MCF 10A (cell line): Measurements from ENCODE around the gene NRIP1. TPM values are rescaled to one million over a fixed set of nuclear protein-coding genes. Genes with fewer than 3 reads are reported as not detected.

Source experiments
- BruUV-seq: library from RNA; stranded (reverse); fragments of 400-500 nt; replicated peaks from 2 replicates; lab custom pipeline; 2021; lab: Mats Ljungman, UMichigan
- CTCF ChIA-PET: fragments of 300-600 bp; sonication (Branson Sonifier 250); formaldehyde crosslinking; extraction: SDS; loops from one replicate; lab custom pipeline; 2021; ENCODE audit warnings: antibody characterized with exemption, inconsistent platforms; lab: Yijun Ruan, JAX
- POLR2A ChIA-PET: fragments of 300-600, 350-650 bp; sonication (Branson Sonifier 250); formaldehyde crosslinking; extraction: SDS; loops from one replicate; lab custom pipeline; 2020; ENCODE audit warnings: antibody characterized with exemption, inconsistent platforms; lab: Yijun Ruan, JAX
- DNase-seq: peaks from one replicate; pipeline ENCODE4 v3.0.0-alpha.2; 2018; ENCODE audit not compliant: unreplicated experiment
- H3K27ac Mint-ChIP-seq: one replicate; pipeline ENCODE4 v1.8.0; 2022; ENCODE audit warnings: mild to moderate bottlenecking, low read depth, mixed read lengths; ENCODE audit not compliant: unreplicated experiment
- H3K27me3 Mint-ChIP-seq: one replicate; pipeline ENCODE4 v1.8.0; 2022; ENCODE audit warnings: mixed read lengths; ENCODE audit not compliant: insufficient read depth, unreplicated experiment
- H3K36me3 Mint-ChIP-seq: one replicate; pipeline ENCODE4 v1.8.0; 2022; ENCODE audit warnings: mild to moderate bottlenecking, moderate library complexity, mixed read lengths; ENCODE audit not compliant: insufficient read depth, unreplicated experiment
- H3K4me1 Mint-ChIP-seq: one replicate; pipeline ENCODE4 v1.8.0; 2022; ENCODE audit warnings: mixed read lengths; ENCODE audit not compliant: insufficient read depth, unreplicated experiment
- H3K4me3 Mint-ChIP-seq: one replicate; pipeline ENCODE4 v1.8.0; 2022; ENCODE audit warnings: mild to moderate bottlenecking, moderate library complexity, mixed read lengths; ENCODE audit not compliant: unreplicated experiment
- H3K9me3 Mint-ChIP-seq: one replicate; pipeline ENCODE4 v1.8.0; 2022; ENCODE audit warnings: mixed read lengths; ENCODE audit not compliant: unreplicated experiment
- intact Hi-C: fragments of 100-400 bp; cut with micrococcal nuclease; formaldehyde crosslinking; loops from 2 replicates; pipeline ENCODE4 v1.14.1; 2022
- total RNA-seq: library from RNA; stranded (reverse); gene quantifications from 2 replicates; pipeline ENCODE4 v1.2.3, GENCODE V29; 2022
- TF ChIP-seq, protein P1 (sequence below): fragments of 200-600 bp; IDR thresholded peaks from one replicate; pipeline ENCODE4 v1.8.0; 2022; ENCODE audit warnings: antibody characterized with exemption, mild to moderate bottlenecking; ENCODE audit not compliant: unreplicated experiment

Gene NRIP1
- total RNA-seq, 1 experiment from 2014 or later = 31.4 TPM

DNA sequence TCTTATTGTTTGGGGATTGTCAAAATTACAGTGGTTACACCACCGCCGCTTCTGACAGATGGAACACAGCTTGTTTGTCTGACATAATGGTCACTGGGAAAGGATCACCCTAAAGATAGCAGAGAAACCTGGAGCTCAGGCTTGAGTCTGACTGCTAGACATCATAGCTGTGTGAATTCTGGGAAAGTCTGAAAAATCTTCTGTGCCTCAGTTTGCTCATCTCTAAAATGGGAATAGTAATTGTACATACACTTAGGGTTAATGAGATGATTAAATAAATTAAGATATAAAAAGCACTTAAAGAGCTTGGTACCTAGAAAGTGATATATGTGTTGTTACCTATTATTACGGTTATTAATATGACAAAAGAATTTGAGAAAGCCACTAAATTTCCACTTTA, 39.7 kb upstream of the NRIP1 start:
- Mint-ChIP-seq H3K4me1 (no peaks in the 10 kb centered on the region), H3K9me3 (no peaks in the 10 kb centered on the region), H3K36me3 (no peaks in the 10 kb centered on the region), H3K4me3 (no peak overlapping the region), H3K27me3 (no peaks in the 10 kb centered on the region), H3K27ac (no peak overlapping the region)
- CTCF ChIA-PET = interaction anchor here (0.7 kb wide), 1 partner anchor 9 kb away, joined by 4 read pairs; no protein-coding TSS in a partner anchor
- TF ChIP-seq, protein P1, sequence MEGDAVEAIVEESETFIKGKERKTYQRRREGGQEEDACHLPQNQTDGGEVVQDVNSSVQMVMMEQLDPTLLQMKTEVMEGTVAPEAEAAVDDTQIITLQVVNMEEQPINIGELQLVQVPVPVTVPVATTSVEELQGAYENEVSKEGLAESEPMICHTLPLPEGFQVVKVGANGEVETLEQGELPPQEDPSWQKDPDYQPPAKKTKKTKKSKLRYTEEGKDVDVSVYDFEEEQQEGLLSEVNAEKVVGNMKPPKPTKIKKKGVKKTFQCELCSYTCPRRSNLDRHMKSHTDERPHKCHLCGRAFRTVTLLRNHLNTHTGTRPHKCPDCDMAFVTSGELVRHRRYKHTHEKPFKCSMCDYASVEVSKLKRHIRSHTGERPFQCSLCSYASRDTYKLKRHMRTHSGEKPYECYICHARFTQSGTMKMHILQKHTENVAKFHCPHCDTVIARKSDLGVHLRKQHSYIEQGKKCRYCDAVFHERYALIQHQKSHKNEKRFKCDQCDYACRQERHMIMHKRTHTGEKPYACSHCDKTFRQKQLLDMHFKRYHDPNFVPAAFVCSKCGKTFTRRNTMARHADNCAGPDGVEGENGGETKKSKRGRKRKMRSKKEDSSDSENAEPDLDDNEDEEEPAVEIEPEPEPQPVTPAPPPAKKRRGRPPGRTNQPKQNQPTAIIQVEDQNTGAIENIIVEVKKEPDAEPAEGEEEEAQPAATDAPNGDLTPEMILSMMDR = no peak
- POLR2A ChIA-PET = interaction anchor here (0.8 to 1.4 kb wide), 2 partner anchors 19 to 64 kb away, joined by 3 to 4 read pairs; no protein-coding TSS in a partner anchor
- no TSS peak for BruUV-seq
- intact Hi-C loops = no loop called here
- DNase-seq = no peak

DNA sequence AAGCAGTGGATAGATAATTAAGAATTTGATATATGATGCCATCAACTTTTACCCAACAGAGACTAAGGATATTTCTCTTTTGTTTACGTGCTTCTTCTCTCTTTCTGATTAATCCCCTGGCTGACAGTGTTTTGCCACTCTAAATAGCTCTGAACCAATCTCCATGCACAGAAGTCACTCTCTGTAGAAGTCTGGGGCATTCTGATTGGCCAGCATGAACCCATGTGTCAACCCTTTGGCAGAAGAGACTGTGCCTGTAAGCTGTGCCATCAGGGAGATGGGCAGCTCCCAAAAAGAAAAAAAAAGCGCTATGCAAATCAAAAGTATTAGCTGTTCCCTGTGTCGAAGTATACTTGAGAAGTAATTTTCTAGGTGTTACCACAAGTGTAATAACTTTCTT, 34.1 kb upstream of the NRIP1 start:
- H3K27ac Mint-ChIP-seq = no peak overlapping the region
- TF ChIP-seq, protein P1 = no peak
- POLR2A ChIA-PET = no interaction called here

DNA sequence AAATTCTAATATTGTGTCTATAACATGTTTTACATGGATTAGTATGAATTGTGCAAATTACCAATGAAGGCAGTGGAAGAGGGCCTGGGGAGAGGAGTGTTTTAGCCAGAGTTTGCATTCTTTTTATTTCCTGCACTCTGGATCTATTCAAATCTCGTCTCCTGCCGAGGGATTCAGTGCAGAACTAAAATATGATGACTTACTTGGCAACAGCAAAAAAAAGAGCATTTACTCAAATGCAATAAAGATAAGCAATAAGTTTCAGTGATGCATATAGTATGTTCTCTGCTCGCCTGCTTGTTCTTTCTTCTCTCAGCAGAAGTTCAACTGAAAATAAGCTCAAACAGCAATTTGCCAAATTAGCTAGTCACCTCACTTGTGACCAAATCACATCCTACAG, 33.4 kb upstream of the NRIP1 start:
- Mint-ChIP-seq H3K36me3 (no peaks in the 10 kb centered on the region), H3K27me3 (no peaks in the 10 kb centered on the region), H3K27ac (no peak overlapping the region), H3K9me3 (no peaks in the 10 kb centered on the region), H3K4me3 (no peak overlapping the region), H3K4me1 (no peaks in the 10 kb centered on the region)
- CTCF ChIA-PET = no interaction called here
- BruUV-seq = no TSS peak
- TF ChIP-seq, protein P1 = no peak
- POLR2A ChIA-PET = no interaction called here
- intact Hi-C loops = no loop called here
- no peak for DNase-seq

More for the DNA sequence above, 34.1 kb upstream of the NRIP1 start:
- intact Hi-C loops = no loop called here
- no peak overlapping the region for H3K4me3 Mint-ChIP-seq
- H3K9me3 Mint-ChIP-seq = no peaks in the 10 kb centered on the region
- H3K4me1 Mint-ChIP-seq = no peaks in the 10 kb centered on the region
- no peak for DNase-seq
- H3K27me3 Mint-ChIP-seq = no peaks in the 10 kb centered on the region
- CTCF ChIA-PET = no interaction called here
- BruUV-seq = no TSS peak
- no peaks in the 10 kb centered on the region for H3K36me3 Mint-ChIP-seq

DNA sequence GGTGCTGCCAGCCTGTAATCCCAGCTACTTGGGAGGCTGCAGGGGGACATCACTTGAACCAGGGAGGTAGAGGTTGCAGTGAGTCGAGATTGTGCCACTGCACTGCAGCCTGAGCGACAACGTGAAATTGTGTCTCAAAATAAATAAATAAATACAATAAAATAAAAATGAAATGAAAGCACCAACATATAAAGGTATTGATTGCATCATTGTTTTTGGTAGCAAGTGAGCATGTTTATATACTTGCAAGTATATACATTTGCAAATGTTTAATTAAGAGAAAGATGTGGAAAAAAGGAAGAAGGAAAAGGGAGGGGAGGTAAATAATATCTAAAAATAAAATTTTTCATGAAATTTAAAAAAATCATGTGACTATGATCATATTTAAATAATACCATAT, 32.8 kb upstream of the NRIP1 start:
- ChIA-PET CTCF (no interaction called here), POLR2A (no interaction called here)
- intact Hi-C loops = no loop called here
- H3K4me1 Mint-ChIP-seq = no peaks in the 10 kb centered on the region
- no peaks in the 10 kb centered on the region for H3K36me3 Mint-ChIP-seq
- no peak overlapping the region for H3K27ac Mint-ChIP-seq
- no peaks in the 10 kb centered on the region for H3K27me3 Mint-ChIP-seq
- H3K9me3 Mint-ChIP-seq = no peaks in the 10 kb centered on the region
- BruUV-seq = no TSS peak
- no peak overlapping the region for H3K4me3 Mint-ChIP-seq
- TF ChIP-seq, protein P1 = no peak
- no peak for DNase-seq
